HG03342 (cell line): ENCODE results near the gene KRTAP4-9.
"Not testable (repeated sequence)": the region's sequence is repeated elsewhere in the genome, so short reads cannot be mapped to it uniquely, and the experiment has no call there.

ENCODE experiments used
- ATAC-seq: cut with Tn5 transposase; IDR thresholded peaks from one replicate; pipeline ENCODE4 v1.9.1; 2021; ENCODE audit warnings: mild to moderate bottlenecking, moderate library complexity; ENCODE audit not compliant: unreplicated experiment

Gene KRTAP4-9

GRCh38 chr17:41096055-41096454 lies 9.1 kb upstream of the KRTAP4-9 start:
- ATAC-seq, result no peak

- no peak for ATAC-seq
Measured at GRCh38 chr17:41098042-41098441, 7.1 kb upstream of the KRTAP4-9 start, which contains the start of gene KRTAP4-8. Gene KRTAP4-8, minus strand, starts transcription at chr17:41098142. Its CDS starts 58 bp downstream, at chr17:41098084.

DNA sequence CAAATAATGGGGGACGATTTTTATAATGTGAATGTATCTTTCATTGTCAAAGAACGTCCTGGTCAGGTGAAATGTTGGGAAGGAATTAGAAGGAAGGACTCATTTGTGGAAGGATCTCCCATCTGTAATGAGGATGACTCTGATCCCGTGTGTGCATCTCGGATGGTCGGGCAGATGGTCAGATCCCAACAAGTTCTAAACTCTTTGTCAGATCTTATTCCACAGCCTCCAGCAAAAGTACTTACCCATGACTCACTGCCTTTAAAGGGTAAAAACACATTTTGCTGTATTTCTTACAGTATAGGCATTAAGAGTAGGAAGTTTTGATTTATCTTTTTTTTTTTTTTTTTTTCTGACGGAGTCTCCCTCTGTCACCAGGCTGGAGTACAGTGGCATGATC lies 6.7 kb upstream of the KRTAP4-9 start:
- no peak for ATAC-seq

- not testable (repeated sequence) for ATAC-seq
Measured at GRCh38 chr17:41099682-41100480, 5.3 kb upstream of the KRTAP4-9 start.

DNA sequence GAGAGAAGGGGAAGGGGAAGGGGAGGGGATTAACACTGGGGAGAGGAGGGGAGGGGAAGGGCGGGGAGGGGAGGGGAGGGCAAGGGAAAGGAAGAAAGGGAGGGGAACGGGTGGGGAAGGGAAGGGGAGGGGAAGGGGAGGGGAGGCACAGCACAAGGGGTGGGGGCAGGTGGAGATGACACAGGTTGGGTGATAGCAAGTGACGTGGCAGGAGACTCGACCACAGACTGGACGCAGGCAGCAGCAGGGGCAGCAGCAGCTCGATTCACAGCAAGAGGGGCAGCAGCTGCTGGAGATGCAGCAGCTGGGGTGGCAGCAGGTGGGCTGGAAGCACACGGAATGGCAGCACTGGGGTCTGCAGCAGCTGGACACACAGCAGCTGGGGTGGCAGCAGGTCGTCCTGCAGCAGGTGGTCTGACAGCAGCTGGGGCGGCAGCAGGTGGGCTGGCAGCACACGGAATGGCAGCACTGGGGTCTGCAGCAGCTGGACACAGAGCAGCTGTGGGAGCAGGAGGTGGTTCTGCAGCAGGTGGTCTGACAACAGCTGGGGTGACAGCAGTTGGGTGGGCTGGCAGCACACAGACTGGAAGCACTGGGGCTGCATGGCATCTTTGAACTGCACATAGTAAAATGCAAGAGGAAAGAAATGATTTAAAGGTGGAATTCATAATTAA lies 3.5 kb upstream of the KRTAP4-9 start, which contains the start of gene KRTAP4-16:
Gene KRTAP4-16 (minus strand): TSS at position 624 of the 674 bp plus-strand sequence. CDS start 0 bp downstream, at position 624.
- ATAC-seq, result no peak

- no peak for ATAC-seq
Measured at GRCh38 chr17:41103896-41104295, 1.3 kb upstream of the KRTAP4-9 start.

GRCh38 chr17:41104386-41105038 lies 677 bp upstream of the KRTAP4-9 start:
- ATAC-seq, result not testable (repeated sequence)

DNA sequence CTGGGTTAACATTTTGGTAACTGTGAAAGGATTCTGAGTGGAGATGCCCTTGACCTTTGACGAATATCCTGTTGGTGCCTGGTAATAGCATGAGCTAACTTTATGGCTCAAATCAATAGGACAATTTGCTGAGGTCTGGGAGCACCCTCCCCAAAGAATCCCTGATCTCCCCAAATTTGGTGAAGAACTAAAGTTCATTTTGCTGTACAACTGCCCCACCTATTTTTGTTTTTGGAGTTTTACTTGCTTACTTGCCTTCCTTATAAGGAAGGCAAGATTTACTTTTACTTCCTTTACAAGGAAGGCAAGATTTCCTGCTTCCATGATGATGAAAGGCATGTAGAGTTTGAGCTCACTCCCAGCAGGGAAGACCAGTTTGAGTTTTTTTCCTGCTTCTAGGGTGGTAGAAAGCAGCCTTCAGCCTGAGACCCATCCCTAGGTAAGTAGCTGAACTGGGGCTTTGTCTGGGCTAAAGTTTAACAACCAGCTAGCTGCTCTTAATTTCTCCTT lies 2.8 kb downstream of the KRTAP4-9 start:
- no peak for ATAC-seq

DNA sequence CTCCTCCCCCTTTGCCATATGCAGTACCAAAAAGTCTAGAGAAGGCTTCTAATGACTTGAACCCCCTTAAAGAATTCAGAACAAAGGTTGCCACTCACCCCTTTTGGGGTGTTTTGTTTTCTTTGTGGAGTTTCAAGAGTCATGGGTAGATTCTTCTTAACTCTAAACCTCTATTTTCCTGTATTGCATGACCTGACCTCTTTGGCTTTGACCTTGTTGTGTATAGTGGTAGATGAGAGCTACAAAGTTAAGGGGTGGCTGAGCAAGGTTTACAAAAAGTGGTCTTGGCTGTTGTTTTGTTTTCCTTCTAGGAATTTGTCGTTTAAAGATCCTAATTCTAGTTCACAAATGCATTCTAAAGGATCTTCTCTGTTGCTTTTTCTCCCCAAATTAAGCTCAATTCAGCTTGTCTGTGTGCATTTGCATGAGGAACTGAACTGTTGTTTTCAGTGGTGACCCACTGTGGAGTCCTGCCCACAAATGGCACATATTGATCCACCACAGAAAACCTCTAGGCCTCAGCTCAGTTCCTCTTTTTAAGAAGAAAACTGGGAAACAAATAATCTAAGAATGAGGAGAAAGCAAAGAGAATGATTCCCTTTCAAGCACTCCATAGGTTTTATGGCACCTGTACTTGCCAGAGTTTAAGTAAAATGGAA lies 3.7 kb downstream of the KRTAP4-9 start:
- ATAC-seq, result not testable (repeated sequence)

GRCh38 chr17:41111151-41111885 lies 6.1 kb downstream of the KRTAP4-9 start:
- no peak for ATAC-seq

DNA sequence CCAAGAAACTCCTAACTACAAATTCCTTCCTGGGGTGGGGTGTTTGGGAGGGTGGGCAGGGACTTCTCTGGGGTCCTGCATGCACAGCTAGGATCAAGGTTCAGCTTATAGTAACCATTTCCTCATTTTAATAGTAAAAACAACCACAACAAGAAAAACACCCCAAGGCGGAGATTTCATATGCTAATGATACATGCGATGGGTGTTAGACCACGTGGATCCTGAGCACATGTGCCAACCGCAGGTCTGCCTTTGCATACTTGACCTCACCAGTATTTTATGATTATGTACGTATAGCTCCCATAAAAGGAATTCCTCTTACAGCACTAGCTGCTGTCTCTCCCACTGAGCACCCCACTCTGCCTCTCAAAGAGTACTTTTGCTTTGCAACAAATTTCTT lies 11.1 kb downstream of the KRTAP4-9 start:
- ATAC-seq, result no peak

DNA sequence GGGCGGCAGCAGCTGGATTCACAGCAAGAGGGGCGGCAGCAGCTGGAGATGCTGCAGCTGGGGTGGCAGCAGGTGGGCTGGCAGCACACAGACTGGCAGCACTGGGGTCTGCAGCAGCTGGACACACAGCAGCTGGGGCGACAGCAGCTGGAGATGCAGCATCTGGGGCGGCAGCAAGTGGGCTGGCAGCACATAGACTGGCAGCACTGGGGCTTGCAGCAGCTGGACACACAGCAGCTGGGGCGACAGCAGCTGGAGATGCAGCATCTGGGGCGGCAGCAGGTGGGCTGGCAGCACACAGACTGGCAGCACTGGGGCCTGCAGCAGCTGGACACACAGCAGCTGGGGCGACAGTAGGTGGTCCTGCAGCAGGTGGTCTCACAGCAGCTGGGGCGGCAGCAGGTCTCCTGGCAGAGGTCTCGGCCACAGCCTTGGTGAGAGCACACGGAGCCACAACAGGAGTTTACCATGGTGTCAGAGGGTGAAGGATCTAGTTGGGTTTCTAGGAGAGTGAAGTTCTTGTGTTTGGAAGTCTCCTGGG lies 12.7 kb downstream of the KRTAP4-9 start, which contains the start of gene KRTAP4-11:
Gene KRTAP4-11 (minus strand): TSS at position 528 of the 541 bp plus-strand sequence. CDS start 58 bp downstream, at position 470.
- ATAC-seq, result not testable (repeated sequence)

DNA sequence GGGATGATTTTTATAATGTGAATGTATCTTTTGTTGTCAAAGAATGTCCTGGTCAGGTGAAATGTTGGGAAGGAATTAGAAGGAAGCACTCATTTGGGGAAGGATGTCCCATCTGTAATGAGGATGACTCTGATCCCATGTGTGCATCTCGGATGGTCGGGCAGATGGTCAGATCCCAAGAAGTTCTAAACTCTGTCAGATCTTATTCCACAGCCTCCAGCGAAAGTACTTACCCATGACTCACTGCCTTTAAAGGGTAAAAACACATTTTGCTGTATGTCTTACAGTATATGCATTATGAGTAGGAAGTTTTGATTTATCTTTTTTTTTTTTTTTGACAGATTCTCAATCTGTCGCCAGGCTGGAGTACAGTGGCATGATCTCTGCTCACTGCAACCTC lies 13.5 kb downstream of the KRTAP4-9 start:
- ATAC-seq, result no peak

GRCh38 chr17:41119696-41120690 lies 14.8 kb downstream of the KRTAP4-9 start:
- ATAC-seq, result not testable (repeated sequence)

DNA sequence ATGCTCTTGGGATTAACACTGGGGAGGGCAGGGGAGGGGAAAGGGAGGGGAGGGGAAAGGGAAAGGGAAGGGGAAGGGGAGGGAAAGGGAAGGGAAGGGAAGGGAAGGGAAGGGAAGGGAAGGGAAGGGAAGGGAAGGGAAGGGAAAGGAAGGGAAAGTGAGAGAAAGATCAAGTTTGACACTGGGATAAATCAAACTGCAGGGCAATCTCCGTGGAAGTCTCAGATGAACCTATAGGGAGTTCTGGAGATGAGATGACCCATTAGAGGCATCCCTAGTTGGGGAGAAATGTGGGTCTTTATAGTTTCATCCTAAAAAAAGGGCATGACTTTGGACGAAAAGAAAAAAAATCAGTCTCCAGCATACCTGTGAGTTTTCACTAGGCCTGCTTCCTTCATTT lies 16.6 kb downstream of the KRTAP4-9 start:
- no peak for ATAC-seq

GRCh38 chr17:41123292-41123990 lies 18.3 kb downstream of the KRTAP4-9 start:
- not testable (repeated sequence) for ATAC-seq

- ATAC-seq, result not testable (repeated sequence)
Measured at GRCh38 chr17:41123991-41124371, 18.8 kb downstream of the KRTAP4-9 start, which contains the start of gene KRTAP4-12. Gene KRTAP4-12, minus strand, starts transcription at chr17:41124182. Its CDS starts 60 bp downstream, at chr17:41124122.

- no peak for ATAC-seq
Measured at GRCh38 chr17:41125064-41125463, 19.9 kb downstream of the KRTAP4-9 start.
